Stimulated activated CD4-positive, alpha-beta T cell treated with anti-CD3 and anti-CD28 coated beads, Interleukin-1b, Interleukin-23, amount 100 ng/mL, for 48 hours (primary cell): ENCODE data around the gene NRDE2.

Source experiments
- DNase-seq: peaks from one replicate; pipeline ENCODE4 v3.0.0-alpha.2; 2020

Gene NRDE2

DNA sequence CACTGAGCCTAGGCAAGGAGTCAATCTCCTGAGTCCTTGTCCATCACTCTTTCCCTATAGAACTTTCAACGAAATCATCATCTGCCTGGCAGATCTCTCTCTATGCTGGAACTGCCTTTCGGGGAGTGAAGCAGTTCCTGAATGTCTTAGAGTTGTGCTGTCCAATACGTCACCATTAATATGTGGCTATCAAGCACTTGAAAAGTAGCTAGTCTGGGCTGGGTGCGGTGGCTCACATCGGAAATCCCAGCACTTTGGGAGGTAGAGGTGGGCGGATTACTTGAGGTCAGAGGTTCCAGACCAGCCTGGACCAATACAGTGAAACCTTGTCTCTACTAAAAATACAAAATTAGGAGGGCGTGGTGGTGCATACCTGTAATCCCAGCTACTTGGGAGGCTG lies 35.1 kb downstream of the NRDE2 start:
- DNase-seq, result no peak

GRCh38 chr14:90295870-90296516 lies 35.7 kb downstream of the NRDE2 start:
- DNase-seq, result no peak

- no peak for DNase-seq
These were observed 36.9 kb downstream of the NRDE2 start for GRCh38 chr14:90294872-90295271.

GRCh38 chr14:90293766-90294730 lies 37.7 kb downstream of the NRDE2 start:
- no peak for DNase-seq

GRCh38 chr14:90291699-90292098 lies 40.0 kb downstream of the NRDE2 start:
- no peak for DNase-seq

DNA sequence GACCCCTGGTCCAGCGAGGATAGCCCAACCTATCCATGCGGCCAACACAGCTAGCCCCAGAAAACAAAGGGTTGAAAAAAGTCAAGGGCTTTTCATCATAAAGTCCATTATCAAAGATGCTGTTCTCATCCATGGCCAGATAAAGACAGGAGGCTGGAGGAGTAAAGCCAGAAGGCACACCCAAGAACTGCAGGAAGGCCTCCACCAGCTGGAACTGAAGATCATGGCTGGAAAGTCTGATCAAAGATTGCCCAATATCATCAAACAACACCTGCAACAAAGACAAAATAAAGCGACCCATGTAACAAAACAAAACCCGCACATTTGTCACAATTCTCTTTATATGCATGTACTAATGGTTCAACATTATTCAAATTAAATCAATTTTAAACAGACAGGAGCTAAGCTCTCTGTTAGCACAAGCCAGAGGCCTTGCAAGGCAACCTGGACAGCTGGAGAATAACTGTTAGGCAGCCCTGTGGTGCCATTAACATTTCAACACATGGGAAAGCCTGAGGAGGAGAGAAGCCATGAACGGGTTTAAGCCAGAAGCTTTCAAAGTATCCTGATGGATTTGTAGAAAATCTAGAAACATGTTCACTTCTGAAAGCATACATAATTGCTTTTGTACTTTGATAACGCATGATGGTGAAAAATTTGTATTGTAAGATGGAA lies 41.3 kb downstream of the NRDE2 start:
- no peak for DNase-seq

DNA sequence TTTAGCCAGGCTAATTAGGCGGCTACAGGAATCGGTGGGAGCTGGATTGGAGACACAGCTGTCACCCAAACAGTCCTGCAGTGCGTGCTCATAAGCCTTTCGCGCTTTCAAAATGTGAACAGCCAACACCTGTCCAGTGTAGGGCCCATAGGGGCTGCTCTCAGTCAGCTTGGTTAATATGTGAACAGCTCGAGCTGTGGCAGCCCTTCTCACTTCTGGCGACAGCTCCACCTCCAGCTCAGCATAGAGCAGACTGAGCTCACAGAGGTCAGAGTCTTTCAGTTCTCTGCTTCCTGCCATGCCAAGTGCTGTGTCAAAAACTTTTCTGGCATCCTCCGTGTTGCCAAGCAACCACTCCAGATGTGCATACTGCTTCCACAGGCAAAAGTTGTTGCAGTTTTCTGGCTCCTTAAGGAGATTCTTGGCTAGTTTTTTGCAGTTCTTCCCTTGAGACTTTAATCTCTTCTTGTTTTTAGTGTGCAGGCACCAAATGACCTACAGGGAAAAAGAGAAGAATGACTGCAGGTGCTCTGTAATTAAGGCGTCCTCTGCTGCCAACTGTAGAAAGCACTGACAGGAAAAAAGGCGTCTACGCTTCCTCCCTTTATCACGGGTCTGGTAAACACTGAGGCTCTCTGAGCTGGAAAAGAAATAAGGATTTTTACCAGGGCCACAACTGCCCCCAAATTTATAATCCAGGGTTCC lies 42.9 kb downstream of the NRDE2 start:
- DNase-seq, result no peak

DNA sequence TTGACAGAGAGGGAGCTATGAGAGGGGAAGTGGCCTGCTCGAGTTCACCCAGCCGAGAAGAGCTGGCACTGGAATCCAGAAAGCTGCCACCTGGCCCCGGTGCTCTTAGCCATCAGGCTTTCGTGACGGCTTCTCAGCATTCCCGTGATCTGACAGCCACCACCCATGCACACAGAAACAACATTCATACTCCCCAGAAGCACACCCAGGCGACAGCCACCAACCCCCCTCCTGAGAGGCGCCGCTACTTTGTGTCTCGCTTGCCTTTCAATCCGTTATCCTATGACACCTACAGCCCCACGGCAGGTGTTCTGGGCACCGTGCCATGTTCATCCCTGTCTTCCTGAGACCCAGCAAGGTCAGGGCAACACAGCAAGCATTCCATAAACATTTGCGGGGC lies 44.0 kb downstream of the NRDE2 start:
- DNase-seq, result no peak

DNA sequence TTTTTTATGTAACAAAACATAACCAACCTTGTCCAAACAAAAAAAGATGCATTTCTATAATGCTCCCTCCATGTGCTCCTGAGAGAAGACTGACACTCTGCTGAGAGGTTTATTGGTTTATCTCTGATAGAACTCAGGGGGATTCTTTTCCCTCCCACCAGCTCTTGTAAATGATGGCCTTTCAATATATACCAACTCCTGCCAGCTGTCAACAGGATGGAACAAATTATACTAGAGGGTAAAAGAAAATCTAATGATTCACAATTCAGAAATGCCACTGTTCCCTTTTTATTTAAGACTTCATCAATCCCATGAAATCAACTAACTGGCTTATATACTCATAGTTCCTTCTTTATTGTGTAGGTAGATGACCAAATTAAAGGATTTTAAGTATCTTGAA lies 50.0 kb downstream of the NRDE2 start:
- DNase-seq, result no peak

GRCh38 chr14:90281261-90281660 lies 50.5 kb downstream of the NRDE2 start:
- DNase-seq, result no peak

GRCh38 chr14:90280096-90280495 lies 51.6 kb downstream of the NRDE2 start:
- DNase-seq, result no peak

DNA sequence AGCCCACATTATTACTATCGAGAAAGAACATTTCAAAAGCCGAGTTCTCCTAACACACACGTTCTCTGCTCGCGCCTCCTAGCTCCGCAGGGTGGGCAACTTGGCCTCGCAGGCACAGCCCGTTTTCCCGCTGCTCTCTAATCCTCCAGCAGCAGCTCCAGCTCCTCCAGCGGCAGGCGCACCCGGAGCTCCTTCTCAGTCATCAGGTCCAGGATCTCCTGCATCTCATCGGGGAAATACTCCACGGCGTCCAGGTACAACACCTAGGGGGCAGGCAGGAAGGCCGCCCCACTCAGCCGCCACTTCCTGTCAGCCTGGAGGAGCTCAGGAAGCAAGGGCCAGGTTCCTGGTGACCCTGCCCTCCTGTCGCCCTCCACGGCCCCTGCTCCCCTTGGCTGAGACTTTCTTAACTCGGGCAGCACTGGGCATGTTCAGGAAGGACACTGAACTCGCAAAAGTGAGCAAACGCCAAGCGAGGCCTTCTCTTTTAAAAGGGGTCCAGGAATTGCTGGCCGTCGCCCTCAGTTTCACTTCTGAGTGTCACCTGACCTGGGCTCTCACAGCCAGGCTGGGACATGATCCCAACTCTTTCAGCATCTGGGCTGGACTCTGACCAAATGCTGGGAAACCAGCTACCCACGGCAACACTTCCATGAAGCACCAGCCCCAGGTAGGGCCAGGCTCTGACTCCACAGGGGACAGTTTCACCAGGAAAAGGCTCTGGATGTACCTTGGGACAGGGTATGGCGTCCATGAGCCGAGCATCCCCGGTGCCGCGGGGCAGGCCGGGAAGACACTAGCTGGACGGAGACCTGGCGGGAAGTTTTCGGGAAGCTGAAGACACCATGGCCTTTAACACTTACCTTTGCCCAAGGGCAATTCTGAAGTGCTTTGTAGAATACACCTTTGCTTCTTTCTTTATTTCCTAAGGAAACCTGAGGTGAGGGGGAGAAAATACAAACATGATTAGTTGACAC lies 53.3 kb downstream of the NRDE2 start:
- DNase-seq, result no peak

- DNase-seq, result no peak
These were observed 54.1 kb downstream of the NRDE2 start for GRCh38 chr14:90277581-90278198.

GRCh38 chr14:90276646-90277367 lies 54.9 kb downstream of the NRDE2 start:
- DNase-seq, result peak; percentile 24

GRCh38 chr14:90275820-90276219 lies 55.9 kb downstream of the NRDE2 start:
- DNase-seq, result peak; percentile 61

- no peak for DNase-seq
These were observed 56.3 kb downstream of the NRDE2 start for GRCh38 chr14:90275458-90275814.

- peak; percentile 35 for DNase-seq
These were observed 56.8 kb downstream of the NRDE2 start for GRCh38 chr14:90274808-90275457.

- DNase-seq, result no peak
These were observed 57.7 kb downstream of the NRDE2 start for GRCh38 chr14:90274019-90274418.

- no peak for DNase-seq
These were observed 58.2 kb downstream of the NRDE2 start for GRCh38 chr14:90273532-90273931.

DNA sequence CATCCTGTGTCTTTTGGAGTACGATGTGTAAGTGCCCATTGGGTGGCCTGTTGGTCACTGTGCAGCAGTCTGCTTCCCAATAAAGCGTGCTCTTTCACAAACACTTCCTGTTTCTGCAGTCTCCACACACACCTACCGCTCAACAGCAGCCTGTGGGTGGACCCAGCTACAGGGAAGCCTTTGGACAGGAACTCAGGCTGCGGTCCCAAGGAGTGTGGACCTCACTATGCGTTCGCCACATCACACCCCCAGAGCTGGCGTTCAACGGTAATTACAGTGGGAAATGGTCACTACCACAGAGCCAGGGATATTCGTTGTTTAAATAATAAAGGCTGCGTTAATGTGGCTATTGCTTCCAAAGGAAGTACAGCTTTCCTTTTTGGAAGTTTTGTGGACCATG lies 59.2 kb downstream of the NRDE2 start:
- DNase-seq, result no peak
